NCI-H345 treated with DMSO at 0.1 percent for 48 hours (cell line): ENCODE data around the gene TMEM107.
A peak's percentile ranks its signal among the peaks of the same experiment; 100 is the strongest.
"Not testable (repeated sequence)": the region's sequence is repeated elsewhere in the genome, so short reads cannot be mapped to it uniquely, and the experiment has no call there.

Source experiments
- DNase-seq: peaks from one replicate; lab custom pipeline; 2025; ENCODE audit not compliant: unreplicated experiment; lab: John Stamatoyannopoulos, UW

Gene TMEM107

GRCh38 chr17:8176197-8176940, at the start of gene TMEM107:
Gene TMEM107 (minus strand): TSS chr17:8176380. CDS start chr17:8176286, 94 bp downstream.
- peak; percentile 64 for DNase-seq

- no peak for DNase-seq
These were observed 49.0 kb upstream of the TMEM107 start for GRCh38 chr17:8224891-8225812.

- DNase-seq, result no peak
These were observed 47.4 kb upstream of the TMEM107 start for GRCh38 chr17:8223356-8224126.

GRCh38 chr17:8222630-8223355, 46.6 kb upstream of the TMEM107 start:
- peak; percentile 83 for DNase-seq

GRCh38 chr17:8222380-8222629, 46.1 kb upstream of the TMEM107 start:
- DNase-seq, result no peak

- peak; percentile 77 for DNase-seq
These were observed 45.6 kb upstream of the TMEM107 start for GRCh38 chr17:8221663-8222379.

- peak; percentile 63 for DNase-seq
These were observed 44.8 kb upstream of the TMEM107 start for GRCh38 chr17:8220783-8221662.

GRCh38 chr17:8214000-8214399, 37.8 kb upstream of the TMEM107 start:
- DNase-seq, result not testable (repeated sequence)

- DNase-seq, result no peak
These were observed 36.4 kb upstream of the TMEM107 start for GRCh38 chr17:8212312-8213180.

GRCh38 chr17:8210761-8211458, 34.7 kb upstream of the TMEM107 start:
- DNase-seq, result no peak

- DNase-seq, result peak; percentile 65
These were observed 34.0 kb upstream of the TMEM107 start, which contains the start of gene AURKB for GRCh38 chr17:8209907-8210760. Gene AURKB (minus strand): TSS chr17:8210575. CDS start chr17:8210224, 351 bp downstream.

- no peak for DNase-seq
These were observed 30.4 kb upstream of the TMEM107 start for GRCh38 chr17:8206536-8206935.

GRCh38 chr17:8204761-8205555, 28.8 kb upstream of the TMEM107 start:
- no peak for DNase-seq

GRCh38 chr17:8192070-8192815, 16.1 kb upstream of the TMEM107 start:
- peak; percentile 90 for DNase-seq

GRCh38 chr17:8190506-8190905, 14.3 kb upstream of the TMEM107 start:
- DNase-seq, result no peak
